ENCODE results near the gene CHCHD6. TPM values are rescaled to one million over a fixed set of nuclear protein-coding genes. Genes with fewer than 3 reads are reported as not detected.

The CHCHD6 gene
- total RNA-seq, 2 experiments from 2014 or later = 12.7 to 13.1 TPM

GRCh38 chr3:126742057-126742456, 38.0 kb downstream of the CHCHD6 start:
- intact Hi-C loops (cut with micrococcal nuclease) = no loop called here
- no peaks in the 10 kb centered on the region for H3K4me1 Mint-ChIP-seq (ENCODE audit: low read depth)
- POLR2A ChIA-PET = no interaction called here
- no peaks in the 10 kb centered on the region for H3K27me3 Mint-ChIP-seq
- H3K27ac Mint-ChIP-seq = no peak overlapping the region
- peaks cover 16% of the 10 kb centered on the region for H3K9me3 Mint-ChIP-seq
- no peak overlapping the region for H3K4me3 Mint-ChIP-seq
- CTCF ChIA-PET = interaction anchor here (1.5 kb wide), 1 partner anchor 63 kb away, joined by 5 read pairs; no protein-coding TSS in a partner anchor
- DNase-seq = no peak
- peaks cover 36% of the 10 kb centered on the region for H3K36me3 Mint-ChIP-seq

DNA sequence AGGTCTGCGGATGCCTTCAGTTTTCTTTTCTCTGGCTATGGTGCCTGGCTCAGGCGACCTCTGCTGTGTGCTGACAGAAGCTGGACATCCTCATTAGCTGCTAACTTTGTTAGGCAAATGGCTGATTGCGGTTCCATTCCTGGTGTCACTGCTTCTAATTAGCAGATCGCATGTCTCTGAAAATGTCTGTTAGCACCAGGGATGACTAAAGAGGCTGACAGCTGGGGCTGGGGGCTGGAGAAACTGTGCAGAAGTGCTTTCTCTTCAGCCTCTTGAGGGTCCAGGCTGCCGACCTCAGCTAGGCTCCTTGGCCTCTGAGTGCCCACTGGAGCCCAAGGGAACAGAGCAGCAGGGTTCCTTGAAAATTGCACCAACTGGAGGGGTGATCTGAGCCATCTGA, 39.3 kb downstream of the CHCHD6 start:
- intact Hi-C loops (cut with micrococcal nuclease) = no loop called here
- Mint-ChIP-seq H3K27me3 (no peaks in the 10 kb centered on the region), H3K4me3 (no peak overlapping the region), H3K4me1 (ENCODE audit: low read depth) (no peaks in the 10 kb centered on the region), H3K27ac (no peak overlapping the region), H3K9me3 (peaks cover 11% of the 10 kb centered on the region), H3K36me3 (peaks cover 25% of the 10 kb centered on the region)
- ChIA-PET CTCF (interaction anchor here (1.3 kb wide), 1 partner anchor 8 kb away, joined by 3 read pairs; no protein-coding TSS in a partner anchor), POLR2A (no interaction called here)
- no peak for DNase-seq

- Mint-ChIP-seq H3K27ac (no peak overlapping the region), H3K4me1 (ENCODE audit: low read depth) (peaks cover 2% of the 10 kb centered on the region), H3K27me3 (no peaks in the 10 kb centered on the region), H3K4me3 (no peak overlapping the region), H3K36me3 (peaks cover 23% of the 10 kb centered on the region), H3K9me3 (peaks cover 8% of the 10 kb centered on the region)
- no peak for DNase-seq
- CTCF ChIA-PET = interaction anchor here (0.7 to 1.3 kb wide), 2 partner anchors 8 to 804 kb away, joined by 3 read pairs; no protein-coding TSS in a partner anchor
- intact Hi-C loops (cut with micrococcal nuclease) = no loop called here
- POLR2A ChIA-PET = no interaction called here
Observed at GRCh38 chr3:126743781-126744180, 39.7 kb downstream of the CHCHD6 start.

GRCh38 chr3:126745760-126746394, 41.8 kb downstream of the CHCHD6 start:
- Mint-ChIP-seq H3K4me3 (no peak overlapping the region), H3K4me1 (ENCODE audit: low read depth) (peaks cover 5% of the 10 kb centered on the region), H3K9me3 (no peaks in the 10 kb centered on the region), H3K27ac (no peak overlapping the region), H3K36me3 (peaks cover 8% of the 10 kb centered on the region), H3K27me3 (no peaks in the 10 kb centered on the region)
- intact Hi-C loops (cut with micrococcal nuclease) = no loop called here
- POLR2A ChIA-PET = no interaction called here
- no peak for DNase-seq
- CTCF ChIA-PET = no interaction called here

- CTCF ChIA-PET = no interaction called here
- no peak for DNase-seq
- peaks cover 5% of the 10 kb centered on the region for H3K4me1 Mint-ChIP-seq (ENCODE audit: low read depth)
- intact Hi-C loops (cut with micrococcal nuclease) = no loop called here
- no peaks in the 10 kb centered on the region for H3K9me3 Mint-ChIP-seq
- H3K27me3 Mint-ChIP-seq = no peaks in the 10 kb centered on the region
- H3K27ac Mint-ChIP-seq = no peak overlapping the region
- no peak overlapping the region for H3K4me3 Mint-ChIP-seq
- H3K36me3 Mint-ChIP-seq = peaks cover 7% of the 10 kb centered on the region
- POLR2A ChIA-PET = no interaction called here
Observed at GRCh38 chr3:126746395-126747177, 42.5 kb downstream of the CHCHD6 start.

DNA sequence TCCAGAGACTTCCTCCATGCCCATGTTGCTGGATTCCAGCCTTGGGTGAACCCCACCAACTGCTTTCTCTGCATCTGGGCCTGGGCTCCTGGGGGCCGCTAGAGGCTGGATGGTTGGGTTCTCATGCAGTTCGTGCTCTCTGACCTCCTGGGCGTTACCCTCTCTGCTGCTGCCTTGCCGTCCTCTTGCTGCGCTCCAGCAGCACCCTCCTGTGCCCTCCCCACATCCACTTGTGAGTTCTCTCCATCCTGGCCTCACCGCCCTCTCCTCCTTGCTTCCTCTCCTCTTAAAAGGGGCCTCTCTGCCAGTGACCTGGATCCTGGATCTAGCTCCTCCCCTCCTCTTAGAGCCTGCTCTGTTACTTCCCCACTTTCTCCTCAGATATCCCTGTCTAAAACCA, 43.7 kb downstream of the CHCHD6 start:
- no peak for DNase-seq
- ChIA-PET CTCF (no interaction called here), POLR2A (no interaction called here)
- H3K4me3 Mint-ChIP-seq = no peak overlapping the region
- H3K27me3 Mint-ChIP-seq = no peaks in the 10 kb centered on the region
- intact Hi-C loops (cut with micrococcal nuclease) = no loop called here
- H3K9me3 Mint-ChIP-seq = no peaks in the 10 kb centered on the region
- no peak overlapping the region for H3K27ac Mint-ChIP-seq
- peaks cover 3% of the 10 kb centered on the region for H3K36me3 Mint-ChIP-seq
- peaks cover 5% of the 10 kb centered on the region for H3K4me1 Mint-ChIP-seq (ENCODE audit: low read depth)

GRCh38 chr3:126748701-126749546, 44.9 kb downstream of the CHCHD6 start:
- H3K27ac Mint-ChIP-seq = no peak overlapping the region
- H3K36me3 Mint-ChIP-seq = peaks cover 3% of the 10 kb centered on the region
- DNase-seq = no peak
- ChIA-PET POLR2A (no interaction called here), CTCF (interaction anchor here (1.6 kb wide), 1 partner anchor 234 kb away, joined by 5 read pairs; the partner anchor contains the start of gene PLXNA1)
- no peak overlapping the region for H3K4me3 Mint-ChIP-seq
- no peaks in the 10 kb centered on the region for H3K9me3 Mint-ChIP-seq
- no peaks in the 10 kb centered on the region for H3K27me3 Mint-ChIP-seq
- intact Hi-C loops (cut with micrococcal nuclease) = no loop called here
- peaks cover 5% of the 10 kb centered on the region for H3K4me1 Mint-ChIP-seq (ENCODE audit: low read depth)

DNA sequence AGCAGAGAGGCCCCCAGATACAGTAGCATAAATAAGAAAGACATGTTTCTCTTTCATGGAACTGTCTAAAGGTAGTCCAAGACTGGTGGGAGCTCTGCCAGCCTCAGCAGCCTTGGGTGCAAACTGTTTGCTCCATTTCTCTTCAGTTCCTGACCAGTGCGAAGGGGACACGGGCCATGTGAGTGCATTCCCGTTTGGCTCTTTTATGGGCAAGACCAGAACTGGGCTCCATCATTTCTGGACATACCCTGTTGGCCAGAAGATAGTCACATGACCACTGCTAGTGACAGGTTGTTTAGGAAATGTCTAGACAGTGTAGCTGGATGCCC, 45.5 kb downstream of the CHCHD6 start:
- ChIA-PET CTCF (interaction anchor here (1.6 kb wide), 1 partner anchor 234 kb away, joined by 5 read pairs; the partner anchor contains the start of gene PLXNA1), POLR2A (no interaction called here)
- no peak for DNase-seq
- no peak overlapping the region for H3K4me3 Mint-ChIP-seq
- intact Hi-C loops (cut with micrococcal nuclease) = no loop called here
- H3K27me3 Mint-ChIP-seq = no peaks in the 10 kb centered on the region
- peaks cover 5% of the 10 kb centered on the region for H3K4me1 Mint-ChIP-seq (ENCODE audit: low read depth)
- no peak overlapping the region for H3K27ac Mint-ChIP-seq
- H3K36me3 Mint-ChIP-seq = peaks cover 3% of the 10 kb centered on the region
- H3K9me3 Mint-ChIP-seq = no peaks in the 10 kb centered on the region

GRCh38 chr3:126749931-126750755, 46.1 kb downstream of the CHCHD6 start:
- POLR2A ChIA-PET = no interaction called here
- DNase-seq = no peak
- no peak overlapping the region for H3K27ac Mint-ChIP-seq
- H3K9me3 Mint-ChIP-seq = no peaks in the 10 kb centered on the region
- H3K27me3 Mint-ChIP-seq = no peaks in the 10 kb centered on the region
- intact Hi-C loops (cut with micrococcal nuclease) = loop anchor here (5.0 kb wide), 1 partner anchor 707 kb away; no protein-coding TSS in a partner anchor
- peaks cover 3% of the 10 kb centered on the region for H3K36me3 Mint-ChIP-seq
- CTCF ChIA-PET = interaction anchor here (0.5 to 1.6 kb wide), 3 partner anchors 233 to 1208 kb away, joined by 3 to 5 read pairs (median 4); partner anchors contain the start of gene PLXNA1
- peaks cover 5% of the 10 kb centered on the region for H3K4me1 Mint-ChIP-seq (ENCODE audit: low read depth)
- H3K4me3 Mint-ChIP-seq = no peak overlapping the region

- Mint-ChIP-seq H3K27ac (no peak overlapping the region), H3K36me3 (peaks cover 3% of the 10 kb centered on the region), H3K4me3 (no peak overlapping the region), H3K9me3 (no peaks in the 10 kb centered on the region), H3K27me3 (no peaks in the 10 kb centered on the region), H3K4me1 (ENCODE audit: low read depth) (peaks cover 5% of the 10 kb centered on the region)
- ChIA-PET POLR2A (no interaction called here), CTCF (interaction anchor here (0.6 to 1.8 kb wide), 4 partner anchors 13 to 883 kb away, joined by 4 to 9 read pairs (median 6); partner anchors contain the start of gene PLXNA1)
- DNase-seq = no peak
- intact Hi-C loops (cut with micrococcal nuclease) = loop anchor here (5.0 kb wide), 1 partner anchor 707 kb away; no protein-coding TSS in a partner anchor
Observed at GRCh38 chr3:126750756-126751121, 46.7 kb downstream of the CHCHD6 start.

- POLR2A ChIA-PET = no interaction called here
- CTCF ChIA-PET = interaction anchor here (0.7 to 1.8 kb wide), 14 partner anchors 9 to 796 kb away, joined by 3 to 9 read pairs (median 4); partner anchors contain the start of genes CHCHD6 and PLXNA1
- no peak for DNase-seq
- Mint-ChIP-seq H3K27ac (no peak overlapping the region), H3K4me1 (ENCODE audit: low read depth) (peaks cover 5% of the 10 kb centered on the region), H3K36me3 (peaks cover 3% of the 10 kb centered on the region), H3K9me3 (no peaks in the 10 kb centered on the region), H3K27me3 (no peaks in the 10 kb centered on the region), H3K4me3 (no peak overlapping the region)
- intact Hi-C loops (cut with micrococcal nuclease) = loop anchor here (1.0 to 5.0 kb wide), 2 partner anchors 231 to 706 kb away; no protein-coding TSS in a partner anchor
Observed at GRCh38 chr3:126751611-126752302, 47.7 kb downstream of the CHCHD6 start.
